ENCODE data around the gene SYNGR3.

Gene SYNGR3

GRCh38 chr16:1989209-1990100, at the start of gene SYNGR3:
Gene SYNGR3 (plus strand): TSS chr16:1989970. CDS start chr16:1990103, 133 bp downstream.
- peak within 1 kb of the TSS; percentile 61 for H3K4me3 ChIP-seq (replicated peaks; ENCODE audit: low read depth, low read length)
- no peak for DNase-seq (ENCODE audit: extremely low read depth, insufficient read length)
- no peaks in the 10 kb centered on the region for H3K27me3 ChIP-seq (replicated peaks; ENCODE audit: control insufficient read depth, insufficient read depth, low read length)
- H3K36me3 ChIP-seq (ENCODE audit: control insufficient read depth, insufficient read depth, low read length) = peaks cover 11% of the 10 kb centered on the region
- TF ChIP-seq, protein P1, sequence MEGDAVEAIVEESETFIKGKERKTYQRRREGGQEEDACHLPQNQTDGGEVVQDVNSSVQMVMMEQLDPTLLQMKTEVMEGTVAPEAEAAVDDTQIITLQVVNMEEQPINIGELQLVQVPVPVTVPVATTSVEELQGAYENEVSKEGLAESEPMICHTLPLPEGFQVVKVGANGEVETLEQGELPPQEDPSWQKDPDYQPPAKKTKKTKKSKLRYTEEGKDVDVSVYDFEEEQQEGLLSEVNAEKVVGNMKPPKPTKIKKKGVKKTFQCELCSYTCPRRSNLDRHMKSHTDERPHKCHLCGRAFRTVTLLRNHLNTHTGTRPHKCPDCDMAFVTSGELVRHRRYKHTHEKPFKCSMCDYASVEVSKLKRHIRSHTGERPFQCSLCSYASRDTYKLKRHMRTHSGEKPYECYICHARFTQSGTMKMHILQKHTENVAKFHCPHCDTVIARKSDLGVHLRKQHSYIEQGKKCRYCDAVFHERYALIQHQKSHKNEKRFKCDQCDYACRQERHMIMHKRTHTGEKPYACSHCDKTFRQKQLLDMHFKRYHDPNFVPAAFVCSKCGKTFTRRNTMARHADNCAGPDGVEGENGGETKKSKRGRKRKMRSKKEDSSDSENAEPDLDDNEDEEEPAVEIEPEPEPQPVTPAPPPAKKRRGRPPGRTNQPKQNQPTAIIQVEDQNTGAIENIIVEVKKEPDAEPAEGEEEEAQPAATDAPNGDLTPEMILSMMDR (IDR thresholded peaks at IDR 0.05; ENCODE audit: insufficient read depth, low read length, poor library complexity, severe bottlenecking) = no peak

- no peaks in the 10 kb centered on the region for H3K27me3 ChIP-seq (replicated peaks; ENCODE audit: control insufficient read depth, insufficient read depth, low read length)
- H3K36me3 ChIP-seq (ENCODE audit: control insufficient read depth, insufficient read depth, low read length) = peaks cover 19% of the 10 kb centered on the region
- H3K4me3 ChIP-seq (replicated peaks; ENCODE audit: low read depth, low read length) = no peak overlapping the region
- no peak for DNase-seq (ENCODE audit: extremely low read depth, insufficient read length)
- TF ChIP-seq, protein P1 (IDR thresholded peaks at IDR 0.05; ENCODE audit: insufficient read depth, low read length, poor library complexity, severe bottlenecking) = no peak
Measured at GRCh38 chr16:1940273-1941161, 49.3 kb upstream of the SYNGR3 start.

DNA sequence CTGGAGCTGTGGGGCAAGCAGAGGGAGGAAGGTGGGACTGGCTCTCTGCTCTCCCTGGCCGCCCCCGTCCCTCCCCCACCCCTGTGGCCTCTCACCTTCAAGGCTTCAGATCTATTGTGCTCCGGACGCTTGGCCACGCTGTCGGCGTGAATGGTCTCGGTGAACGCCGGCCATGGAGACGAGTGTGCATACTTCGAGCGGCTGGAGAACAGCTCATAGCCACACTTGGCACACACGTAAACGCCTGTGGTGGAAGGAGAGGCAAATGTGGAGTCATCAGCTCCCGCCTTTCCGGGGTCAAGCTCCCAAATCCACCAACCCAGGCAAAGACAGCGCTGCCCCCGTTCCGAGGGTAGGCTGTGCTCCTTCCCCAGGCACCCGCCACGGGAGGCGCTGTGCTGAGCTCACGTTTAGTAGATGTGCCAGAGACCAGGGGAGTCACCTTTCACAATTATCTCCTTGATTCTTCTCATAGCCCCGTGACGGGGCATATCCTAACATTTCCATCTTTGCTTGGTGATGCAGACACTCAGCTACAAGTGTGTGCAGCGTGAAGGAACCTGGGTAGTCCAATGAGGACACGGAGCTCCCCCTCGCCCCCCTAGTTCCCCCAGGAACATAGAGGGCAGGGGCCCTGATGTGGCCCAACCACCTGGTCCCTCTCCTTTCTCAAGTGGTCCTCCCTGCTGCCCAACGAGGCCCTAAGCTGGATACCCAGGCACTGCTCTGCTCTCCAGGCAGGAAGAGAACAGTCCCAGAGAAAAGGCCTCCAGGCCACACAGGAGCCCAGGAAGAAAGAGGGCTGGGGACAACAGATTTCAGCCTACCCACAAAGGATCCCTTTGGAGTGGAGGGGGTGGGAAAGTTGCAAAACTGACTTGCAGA, 48.4 kb upstream of the SYNGR3 start:
- no peaks in the 10 kb centered on the region for H3K27me3 ChIP-seq (replicated peaks; ENCODE audit: control insufficient read depth, insufficient read depth, low read length)
- H3K36me3 ChIP-seq (ENCODE audit: control insufficient read depth, insufficient read depth, low read length) = peaks cover 19% of the 10 kb centered on the region
- TF ChIP-seq, protein P1 (IDR thresholded peaks at IDR 0.05; ENCODE audit: insufficient read depth, low read length, poor library complexity, severe bottlenecking) = no peak
- no peak for DNase-seq (ENCODE audit: extremely low read depth, insufficient read length)
- H3K4me3 ChIP-seq (replicated peaks; ENCODE audit: low read depth, low read length) = peak overlapping the region; percentile 79; the same call in 1 of the 2 replicates

- DNase-seq (ENCODE audit: extremely low read depth, insufficient read length) = no peak
- peaks cover 19% of the 10 kb centered on the region for H3K36me3 ChIP-seq (ENCODE audit: control insufficient read depth, insufficient read depth, low read length)
- TF ChIP-seq, protein P1 (IDR thresholded peaks at IDR 0.05; ENCODE audit: insufficient read depth, low read length, poor library complexity, severe bottlenecking) = no peak
- peak overlapping the region; percentile 79 for H3K4me3 ChIP-seq (replicated peaks; ENCODE audit: low read depth, low read length)
- no peaks in the 10 kb centered on the region for H3K27me3 ChIP-seq (replicated peaks; ENCODE audit: control insufficient read depth, insufficient read depth, low read length)
Measured at GRCh38 chr16:1942047-1942809, 47.5 kb upstream of the SYNGR3 start.

Data from GM06990 (cell line).